Ovary (tissue), 3 donors: ENCODE measurements around the gene ROR2.

Experiments
- POLR2A ChIP-seq: fragments of 450-650 bp; IDR thresholded peaks from one replicate; pipeline ENCODE4 v1.6.1; 2017; ENCODE audit warnings: antibody characterized with exemption, mild to moderate bottlenecking, moderate library complexity
- TF ChIP-seq, protein P1 (sequence below), 3 donors: fragments of 450-650 bp in 2 of 3; fragments of 200-600 bp in 1 of 3; IDR thresholded peaks; one replicate each; pipeline versions ENCODE4 v1.5.1 to v1.8.0; 2016 to 2022; ENCODE audit warnings: antibody characterized with exemption in 3 of 3, mild to moderate bottlenecking in 1 of 3
- donor health status: DM: no; HTN: no; CAD: no.

- TF ChIP-seq POLR2A = no peak
- TF ChIP-seq, protein P1, sequence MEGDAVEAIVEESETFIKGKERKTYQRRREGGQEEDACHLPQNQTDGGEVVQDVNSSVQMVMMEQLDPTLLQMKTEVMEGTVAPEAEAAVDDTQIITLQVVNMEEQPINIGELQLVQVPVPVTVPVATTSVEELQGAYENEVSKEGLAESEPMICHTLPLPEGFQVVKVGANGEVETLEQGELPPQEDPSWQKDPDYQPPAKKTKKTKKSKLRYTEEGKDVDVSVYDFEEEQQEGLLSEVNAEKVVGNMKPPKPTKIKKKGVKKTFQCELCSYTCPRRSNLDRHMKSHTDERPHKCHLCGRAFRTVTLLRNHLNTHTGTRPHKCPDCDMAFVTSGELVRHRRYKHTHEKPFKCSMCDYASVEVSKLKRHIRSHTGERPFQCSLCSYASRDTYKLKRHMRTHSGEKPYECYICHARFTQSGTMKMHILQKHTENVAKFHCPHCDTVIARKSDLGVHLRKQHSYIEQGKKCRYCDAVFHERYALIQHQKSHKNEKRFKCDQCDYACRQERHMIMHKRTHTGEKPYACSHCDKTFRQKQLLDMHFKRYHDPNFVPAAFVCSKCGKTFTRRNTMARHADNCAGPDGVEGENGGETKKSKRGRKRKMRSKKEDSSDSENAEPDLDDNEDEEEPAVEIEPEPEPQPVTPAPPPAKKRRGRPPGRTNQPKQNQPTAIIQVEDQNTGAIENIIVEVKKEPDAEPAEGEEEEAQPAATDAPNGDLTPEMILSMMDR (IDR thresholded peaks at IDR 0.05) = no peak
Measured at GRCh38 chr9:91885746-91886413, 64.1 kb downstream of the ROR2 start.
